HG02870 (cell line): Measurements from ENCODE around the gene EMD.
"Not testable (repeated sequence)": the region's sequence is repeated elsewhere in the genome, so short reads cannot be mapped to it uniquely, and the experiment has no call there.

ENCODE experiments used
- ATAC-seq: cut with Tn5 transposase; IDR thresholded peaks from one replicate; pipeline ENCODE4 v1.9.1; 2021; ENCODE audit warnings: mild to moderate bottlenecking, moderate library complexity; ENCODE audit not compliant: unreplicated experiment

The EMD gene

GRCh38 chrX:154389812-154390747 is 11.0 kb downstream of the EMD start:
- ATAC-seq: peak; percentile 54

DNA sequence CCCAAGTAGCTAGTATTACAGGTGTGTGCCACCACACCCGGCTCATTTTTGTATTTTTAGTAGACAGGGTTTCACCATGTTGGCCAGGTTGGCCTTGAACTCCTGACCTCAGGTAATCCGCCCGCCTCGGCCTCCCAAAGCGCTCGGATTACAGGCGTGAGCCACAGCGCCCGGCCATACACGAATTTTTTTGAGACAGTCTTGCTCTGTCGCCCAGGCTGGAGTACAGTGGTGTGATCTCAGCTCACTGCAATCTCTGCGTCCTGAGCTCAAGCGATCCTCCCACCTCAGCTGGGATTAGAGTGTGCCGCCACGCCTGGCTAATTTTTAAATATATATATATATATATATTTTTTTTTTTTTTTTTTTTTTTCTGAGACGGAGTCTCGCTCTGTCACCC is 17.3 kb downstream of the EMD start:
- ATAC-seq: not testable (repeated sequence)

DNA sequence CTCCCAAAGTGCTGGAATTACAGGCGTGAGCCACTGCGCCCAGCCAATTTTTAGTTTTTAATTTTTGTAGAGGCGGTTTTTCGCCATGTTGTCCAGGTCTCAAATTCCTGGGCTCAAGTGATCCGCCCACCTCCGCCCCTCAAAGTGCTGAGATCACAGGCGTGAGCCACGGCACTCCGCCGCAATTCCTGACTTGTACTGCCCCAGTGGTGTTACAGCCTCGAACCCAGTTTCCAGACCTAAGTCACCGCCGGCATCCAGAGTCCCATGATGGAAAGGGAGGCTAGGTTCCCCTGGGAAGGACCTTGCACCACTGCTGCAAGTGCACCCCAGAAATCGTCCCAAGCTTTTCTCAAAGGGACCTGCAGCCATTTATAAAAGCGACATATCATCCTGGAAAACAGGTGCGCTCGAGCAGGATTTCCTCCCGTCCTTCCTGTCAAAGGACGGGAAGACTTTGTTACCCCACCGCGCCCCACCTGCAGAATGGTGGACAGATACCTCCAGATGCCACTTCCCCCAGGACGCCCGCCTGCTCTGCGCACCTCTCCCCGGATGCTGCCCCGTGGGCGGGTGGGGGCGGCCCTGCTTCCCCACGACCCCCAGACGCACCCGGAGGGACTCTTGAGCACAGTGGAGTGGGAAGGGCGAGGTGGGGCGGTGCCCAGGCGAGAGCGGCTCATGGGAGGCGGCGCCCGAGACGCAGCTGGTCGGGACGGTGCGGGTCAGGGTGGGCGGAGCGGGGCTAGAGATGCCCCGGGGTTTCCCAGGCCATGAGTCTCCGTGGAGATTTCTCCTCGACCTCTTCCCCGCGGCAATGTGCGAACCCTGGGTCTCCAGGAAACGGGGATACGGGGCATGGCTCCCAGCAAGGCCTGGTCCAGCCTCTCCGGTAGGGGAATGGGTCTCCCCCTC is 18.1 kb downstream of the EMD start:
- peak; percentile 40 for ATAC-seq

GRCh38 chrX:154397888-154398667 is 19.0 kb downstream of the EMD start, which contains the start of gene RPL10:
TSS of gene RPL10 (plus strand) at chrX:154398377. CDS start at chrX:154398520, 143 bp downstream.
- ATAC-seq: peak; percentile 64

DNA sequence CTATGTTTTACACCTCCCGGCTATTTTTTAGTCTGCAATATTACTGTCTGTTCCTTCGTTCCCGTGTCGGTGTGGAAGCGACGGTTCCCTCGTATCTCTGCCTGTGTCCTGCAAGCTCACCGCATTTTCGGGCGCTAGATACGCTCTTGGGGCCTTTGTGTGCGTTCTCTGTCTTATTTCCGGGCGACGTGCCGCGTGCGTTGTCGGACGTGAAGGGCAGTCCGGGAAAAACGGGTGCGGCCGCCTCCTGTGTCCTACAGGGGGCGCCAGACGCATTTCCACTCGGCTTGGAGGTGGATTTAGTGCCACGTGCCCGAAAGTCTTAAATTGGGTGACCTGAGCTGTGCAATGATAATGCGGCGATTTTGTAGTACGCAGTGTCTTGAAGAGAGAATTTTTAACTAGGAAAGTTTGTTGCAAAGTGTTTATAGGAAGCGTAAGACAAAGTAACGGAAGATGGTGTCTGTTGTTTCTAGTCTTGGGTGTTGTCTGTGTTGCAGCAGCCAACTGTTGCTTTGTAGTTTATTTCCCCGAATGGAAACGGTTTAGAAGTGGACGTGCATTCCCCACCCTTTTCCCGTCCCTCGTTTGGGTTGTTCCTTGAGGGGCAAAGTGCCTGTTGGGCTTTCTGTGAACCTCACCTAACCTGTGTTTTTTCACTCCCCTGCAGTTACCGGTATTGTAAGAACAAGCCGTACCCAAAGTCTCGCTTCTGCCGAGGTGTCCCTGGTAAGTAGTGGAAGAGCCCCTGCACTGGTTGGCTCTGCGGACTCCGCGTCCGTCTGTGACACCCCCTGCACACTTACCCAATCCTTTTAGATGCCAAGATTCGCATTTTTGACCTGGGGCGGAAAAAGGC is 19.8 kb downstream of the EMD start:
- no peak for ATAC-seq

- ATAC-seq: no peak
Measured at GRCh38 chrX:154399527-154400368, 20.7 kb downstream of the EMD start.

DNA sequence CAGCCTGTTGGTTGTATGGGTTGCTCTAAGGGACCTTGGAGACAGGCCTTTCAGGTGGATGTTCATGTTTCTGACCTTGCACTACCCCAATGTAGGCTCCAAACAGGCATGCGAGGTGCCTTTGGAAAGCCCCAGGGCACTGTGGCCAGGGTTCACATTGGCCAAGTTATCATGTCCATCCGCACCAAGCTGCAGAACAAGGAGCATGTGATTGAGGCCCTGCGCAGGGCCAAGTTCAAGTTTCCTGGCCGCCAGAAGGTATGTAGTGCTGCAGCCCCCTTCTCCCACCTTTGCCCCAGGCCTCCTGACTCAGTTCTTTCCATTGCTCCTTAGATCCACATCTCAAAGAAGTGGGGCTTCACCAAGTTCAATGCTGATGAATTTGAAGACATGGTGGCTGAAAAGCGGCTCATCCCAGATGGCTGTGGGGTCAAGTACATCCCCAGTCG is 21.3 kb downstream of the EMD start:
- not testable (repeated sequence) for ATAC-seq

DNA sequence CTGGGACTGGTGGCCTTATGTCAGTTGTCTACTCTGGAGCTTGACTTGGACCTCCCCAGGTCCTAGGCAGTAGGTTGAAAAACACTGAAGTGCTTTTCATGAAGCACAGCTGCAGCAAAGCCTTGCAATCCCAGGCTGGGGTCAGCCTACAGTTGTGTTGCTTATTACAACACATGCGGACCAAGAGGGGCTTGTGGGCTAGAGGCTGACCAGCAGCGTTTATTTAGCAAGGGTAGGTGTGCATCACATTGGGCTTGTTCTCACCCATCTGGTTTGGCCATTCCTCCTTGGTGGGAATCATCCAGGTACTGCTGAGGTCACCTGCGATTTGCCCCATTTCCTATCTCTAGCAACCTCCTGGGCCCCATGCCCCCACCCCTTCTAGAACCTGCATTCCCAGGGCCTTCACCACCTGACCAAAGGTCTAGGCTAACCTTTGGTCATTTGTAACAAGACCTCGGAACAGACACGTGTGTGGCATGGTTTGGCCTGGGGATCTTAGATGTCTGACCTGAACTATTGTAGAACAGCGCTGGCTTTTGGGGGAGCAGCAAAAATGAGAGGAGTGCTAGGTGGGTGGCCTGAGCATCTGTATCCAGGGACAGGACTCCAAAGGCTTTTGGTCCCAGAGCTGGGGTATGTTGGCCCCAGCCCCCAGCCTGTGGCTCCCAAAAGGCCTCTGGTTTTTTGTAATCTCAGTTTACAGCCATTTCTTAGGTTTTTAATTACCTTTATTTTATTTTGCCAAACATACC is 22.1 kb downstream of the EMD start:
- ATAC-seq: no peak

DNA sequence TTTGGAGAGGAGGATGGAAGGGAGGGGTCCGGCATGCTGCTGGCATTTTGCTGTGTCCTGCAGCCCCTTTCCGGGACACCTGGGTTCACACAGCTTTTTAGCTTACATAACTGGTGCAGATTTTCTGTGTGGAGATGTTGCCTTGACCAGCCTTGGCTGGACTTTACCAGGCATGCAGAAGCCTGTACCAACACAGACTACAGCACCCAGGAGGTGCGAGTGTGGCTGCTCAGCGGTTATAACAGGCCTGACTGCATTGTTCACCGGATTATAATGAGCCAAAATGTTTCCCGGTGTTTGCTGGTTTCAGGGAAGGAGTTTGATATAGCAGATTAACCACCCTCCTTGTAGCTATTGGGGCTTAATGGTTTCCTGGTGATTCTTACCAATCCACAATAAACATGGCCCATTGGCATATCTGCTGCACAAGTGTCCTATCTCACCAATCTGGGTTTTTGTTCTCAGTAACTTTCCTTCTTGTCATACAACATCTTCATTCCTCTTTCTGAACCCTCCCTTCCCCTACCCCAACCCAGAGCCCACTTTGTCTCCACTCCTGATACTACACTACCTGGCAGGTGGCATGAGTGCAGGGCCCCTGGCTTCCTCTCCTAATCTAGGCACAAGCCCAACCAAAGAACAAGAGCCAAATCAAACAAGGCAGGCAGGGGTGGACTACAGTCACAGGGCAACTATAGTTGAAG is 23.0 kb downstream of the EMD start:
- ATAC-seq: no peak

DNA sequence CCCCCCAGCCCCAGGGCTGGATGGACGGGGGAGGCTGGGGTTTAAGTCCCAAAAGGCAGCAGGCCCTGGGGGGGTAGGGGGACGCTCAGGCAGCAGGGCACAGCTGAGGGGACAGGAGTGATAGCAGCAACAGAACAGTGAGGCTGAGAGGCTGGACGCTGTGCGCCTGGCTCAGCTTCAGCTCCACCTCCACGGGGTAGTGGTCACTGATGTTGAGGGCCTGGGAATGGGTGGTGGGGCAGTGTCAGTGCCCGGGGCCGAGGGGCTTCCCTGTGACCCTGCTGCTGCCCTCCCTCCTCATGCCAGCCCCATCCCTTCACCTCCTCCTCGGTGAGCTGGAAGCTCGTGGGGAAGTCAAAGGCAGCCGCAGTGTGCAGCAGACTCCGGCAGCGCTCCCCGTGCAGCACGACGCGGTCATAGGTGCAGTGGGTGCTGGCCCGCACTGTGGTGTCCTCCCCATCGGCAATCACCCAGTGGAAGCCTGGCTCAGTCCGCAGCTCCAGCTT is 23.6 kb downstream of the EMD start:
- no peak for ATAC-seq

- no peak for ATAC-seq
Measured at GRCh38 chrX:154403192-154403591, 24.1 kb downstream of the EMD start.

GRCh38 chrX:154403858-154404257 is 24.8 kb downstream of the EMD start:
- ATAC-seq: no peak

GRCh38 chrX:154404625-154405192 is 25.6 kb downstream of the EMD start:
- no peak for ATAC-seq

DNA sequence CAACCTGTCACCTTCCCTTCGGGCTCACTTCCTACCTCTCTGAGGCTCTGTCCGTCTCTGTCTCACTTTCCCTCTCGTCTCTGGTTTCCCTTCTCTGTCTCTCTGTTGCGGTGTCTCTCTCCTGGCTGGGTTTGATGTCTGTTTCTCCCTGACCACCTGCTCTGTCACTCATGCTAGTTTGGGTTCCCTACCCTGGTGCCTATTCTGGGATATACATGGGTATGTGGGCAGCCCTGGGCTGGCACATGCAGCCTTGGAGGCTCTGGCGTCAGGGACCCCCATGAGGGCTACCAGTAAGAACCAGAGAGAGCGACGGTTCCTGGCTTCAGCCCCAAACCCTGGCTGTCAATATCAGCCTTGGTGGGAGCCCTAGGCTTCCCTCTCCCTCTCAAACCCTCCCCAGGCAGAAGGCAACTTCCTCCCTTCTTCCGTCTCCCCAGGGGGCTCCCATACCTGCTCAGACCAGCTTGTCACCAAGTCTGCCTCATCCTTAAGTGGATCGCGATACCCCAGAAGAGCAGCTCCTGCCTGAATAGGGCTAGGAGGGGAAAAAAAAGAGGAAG is 29.6 kb downstream of the EMD start:
- ATAC-seq: no peak

GRCh38 chrX:154409222-154409871 is 30.3 kb downstream of the EMD start, which contains the start of gene DNASE1L1:
TSS of gene DNASE1L1 (minus strand) at chrX:154409254. CDS start at chrX:154405568, 3,686 bp downstream.
- ATAC-seq: no peak

DNA sequence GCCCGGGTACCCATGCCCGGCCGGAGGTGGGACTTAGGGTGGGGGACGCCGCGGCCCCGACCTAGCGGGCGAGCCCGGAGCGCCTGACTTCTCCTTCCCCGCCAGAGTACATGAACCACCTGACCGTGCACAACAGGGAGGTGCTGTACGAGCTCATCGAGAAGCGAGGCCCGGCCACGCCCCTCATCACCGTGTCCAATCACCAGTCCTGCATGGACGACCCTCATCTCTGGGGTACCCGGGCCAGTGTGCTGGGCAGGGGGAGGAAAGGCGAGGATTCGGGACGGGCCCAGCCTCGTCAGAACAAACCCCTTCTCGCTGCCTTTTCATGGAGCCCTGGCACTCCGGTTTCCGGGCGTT is 32.9 kb downstream of the EMD start:
- ATAC-seq: peak; percentile 54
